ENCODE measurements around the gene GINS1.

DNA sequence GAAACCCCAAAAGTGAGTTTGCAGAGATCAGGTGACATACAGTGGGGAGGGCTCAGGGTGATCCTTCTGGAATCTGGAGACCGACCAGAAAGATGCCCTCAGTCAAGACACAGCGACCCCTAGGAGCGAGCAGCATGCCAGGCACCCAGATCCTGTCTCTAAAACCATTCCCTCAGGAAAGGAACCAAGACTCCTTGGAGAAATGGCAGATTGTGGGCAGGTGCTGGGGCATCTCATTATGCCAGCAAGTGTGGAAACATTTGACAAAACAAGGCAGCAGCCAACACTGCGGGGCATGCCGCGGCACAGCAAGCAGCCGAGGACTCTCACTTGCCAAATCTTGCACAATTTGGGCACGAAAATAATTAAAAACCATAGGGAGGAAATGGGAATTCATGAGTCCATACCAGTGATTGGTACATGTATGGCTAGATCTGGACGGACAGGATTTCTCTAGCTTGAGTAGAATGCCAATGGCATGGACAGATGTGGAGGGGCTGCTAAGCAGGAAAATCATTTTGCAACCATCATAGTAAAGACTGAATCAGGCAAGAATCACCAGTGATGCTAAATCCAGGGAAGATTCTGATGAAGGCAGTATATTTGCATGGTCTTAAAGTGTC, 76.9 kb downstream of the GINS1 start:
- TF ChIP-seq, protein P1, sequence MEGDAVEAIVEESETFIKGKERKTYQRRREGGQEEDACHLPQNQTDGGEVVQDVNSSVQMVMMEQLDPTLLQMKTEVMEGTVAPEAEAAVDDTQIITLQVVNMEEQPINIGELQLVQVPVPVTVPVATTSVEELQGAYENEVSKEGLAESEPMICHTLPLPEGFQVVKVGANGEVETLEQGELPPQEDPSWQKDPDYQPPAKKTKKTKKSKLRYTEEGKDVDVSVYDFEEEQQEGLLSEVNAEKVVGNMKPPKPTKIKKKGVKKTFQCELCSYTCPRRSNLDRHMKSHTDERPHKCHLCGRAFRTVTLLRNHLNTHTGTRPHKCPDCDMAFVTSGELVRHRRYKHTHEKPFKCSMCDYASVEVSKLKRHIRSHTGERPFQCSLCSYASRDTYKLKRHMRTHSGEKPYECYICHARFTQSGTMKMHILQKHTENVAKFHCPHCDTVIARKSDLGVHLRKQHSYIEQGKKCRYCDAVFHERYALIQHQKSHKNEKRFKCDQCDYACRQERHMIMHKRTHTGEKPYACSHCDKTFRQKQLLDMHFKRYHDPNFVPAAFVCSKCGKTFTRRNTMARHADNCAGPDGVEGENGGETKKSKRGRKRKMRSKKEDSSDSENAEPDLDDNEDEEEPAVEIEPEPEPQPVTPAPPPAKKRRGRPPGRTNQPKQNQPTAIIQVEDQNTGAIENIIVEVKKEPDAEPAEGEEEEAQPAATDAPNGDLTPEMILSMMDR (IDR thresholded peaks at IDR 0.05) = no peak
- TF ChIP-seq, protein P2, sequence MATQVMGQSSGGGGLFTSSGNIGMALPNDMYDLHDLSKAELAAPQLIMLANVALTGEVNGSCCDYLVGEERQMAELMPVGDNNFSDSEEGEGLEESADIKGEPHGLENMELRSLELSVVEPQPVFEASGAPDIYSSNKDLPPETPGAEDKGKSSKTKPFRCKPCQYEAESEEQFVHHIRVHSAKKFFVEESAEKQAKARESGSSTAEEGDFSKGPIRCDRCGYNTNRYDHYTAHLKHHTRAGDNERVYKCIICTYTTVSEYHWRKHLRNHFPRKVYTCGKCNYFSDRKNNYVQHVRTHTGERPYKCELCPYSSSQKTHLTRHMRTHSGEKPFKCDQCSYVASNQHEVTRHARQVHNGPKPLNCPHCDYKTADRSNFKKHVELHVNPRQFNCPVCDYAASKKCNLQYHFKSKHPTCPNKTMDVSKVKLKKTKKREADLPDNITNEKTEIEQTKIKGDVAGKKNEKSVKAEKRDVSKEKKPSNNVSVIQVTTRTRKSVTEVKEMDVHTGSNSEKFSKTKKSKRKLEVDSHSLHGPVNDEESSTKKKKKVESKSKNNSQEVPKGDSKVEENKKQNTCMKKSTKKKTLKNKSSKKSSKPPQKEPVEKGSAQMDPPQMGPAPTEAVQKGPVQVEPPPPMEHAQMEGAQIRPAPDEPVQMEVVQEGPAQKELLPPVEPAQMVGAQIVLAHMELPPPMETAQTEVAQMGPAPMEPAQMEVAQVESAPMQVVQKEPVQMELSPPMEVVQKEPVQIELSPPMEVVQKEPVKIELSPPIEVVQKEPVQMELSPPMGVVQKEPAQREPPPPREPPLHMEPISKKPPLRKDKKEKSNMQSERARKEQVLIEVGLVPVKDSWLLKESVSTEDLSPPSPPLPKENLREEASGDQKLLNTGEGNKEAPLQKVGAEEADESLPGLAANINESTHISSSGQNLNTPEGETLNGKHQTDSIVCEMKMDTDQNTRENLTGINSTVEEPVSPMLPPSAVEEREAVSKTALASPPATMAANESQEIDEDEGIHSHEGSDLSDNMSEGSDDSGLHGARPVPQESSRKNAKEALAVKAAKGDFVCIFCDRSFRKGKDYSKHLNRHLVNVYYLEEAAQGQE (IDR thresholded peaks at IDR 0.05; ENCODE audit: insufficient read depth in 1 of 2, low read depth in 2 of 2, low read length in 1 of 2) = no peak

Measured in Panc1 (cell line).